ENCODE measurements around the gene LGR4.

- TF ChIP-seq CTCF (IDR thresholded peaks at IDR 0.05 in 8 of 11, conservative IDR thresholded peaks at IDR 0.05 in 3 of 11) (no peak), POLR2A (IDR thresholded peaks at IDR 0.05) (no peak)
Observed at GRCh38 chr11:27386181-27386845, 86.3 kb downstream of the LGR4 start.
